Superior temporal gyrus (tissue), 1 donor: ENCODE results near the gene CPT1A.
A peak's percentile ranks its signal among the peaks of the same experiment; 100 is the strongest.

Experiments
- DNase-seq: peaks from one replicate; pipeline ENCODE4 v3.0.0-alpha.2; 2016; ENCODE audit errors: extremely low spot score

The CPT1A gene

DNA sequence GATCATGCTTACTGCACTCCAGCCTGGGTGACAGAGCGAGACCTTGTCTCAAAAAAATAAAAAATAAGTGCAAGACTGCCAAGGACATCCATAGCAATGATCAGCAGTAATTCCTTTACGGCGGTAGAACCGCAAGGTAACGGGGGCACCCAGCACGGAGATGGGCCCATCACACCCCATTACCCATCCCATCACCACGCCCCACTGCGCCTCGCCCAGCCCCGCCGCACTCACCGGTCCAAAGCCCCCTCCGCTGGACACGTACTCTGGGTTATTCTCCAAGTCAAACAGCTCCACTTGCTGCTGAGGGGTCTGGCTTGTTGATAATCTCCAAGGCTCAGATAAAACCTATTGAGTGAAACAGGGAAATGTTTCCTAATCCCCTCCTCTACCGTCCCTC is 81.7 kb downstream of the CPT1A start:
- no peak for DNase-seq

DNA sequence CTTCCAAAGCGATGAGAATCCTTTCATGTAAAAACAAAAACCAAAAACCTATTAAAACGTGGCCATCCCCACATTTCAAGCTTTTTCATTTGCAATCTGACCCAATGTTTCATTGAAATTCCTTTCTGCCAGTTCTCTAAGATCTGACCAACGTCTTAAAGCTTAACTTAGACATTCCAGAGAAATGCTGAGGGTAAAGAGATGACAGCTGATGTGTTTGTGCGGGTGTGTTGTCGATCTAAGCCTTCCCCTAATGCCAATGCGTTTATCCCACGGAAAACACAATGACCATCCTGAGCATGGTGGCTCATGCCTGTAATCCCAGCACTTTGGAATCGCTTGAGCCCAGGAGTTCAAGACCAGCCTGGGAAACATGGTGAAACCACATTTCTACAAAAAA is 84.0 kb downstream of the CPT1A start:
- no peak for DNase-seq

DNA sequence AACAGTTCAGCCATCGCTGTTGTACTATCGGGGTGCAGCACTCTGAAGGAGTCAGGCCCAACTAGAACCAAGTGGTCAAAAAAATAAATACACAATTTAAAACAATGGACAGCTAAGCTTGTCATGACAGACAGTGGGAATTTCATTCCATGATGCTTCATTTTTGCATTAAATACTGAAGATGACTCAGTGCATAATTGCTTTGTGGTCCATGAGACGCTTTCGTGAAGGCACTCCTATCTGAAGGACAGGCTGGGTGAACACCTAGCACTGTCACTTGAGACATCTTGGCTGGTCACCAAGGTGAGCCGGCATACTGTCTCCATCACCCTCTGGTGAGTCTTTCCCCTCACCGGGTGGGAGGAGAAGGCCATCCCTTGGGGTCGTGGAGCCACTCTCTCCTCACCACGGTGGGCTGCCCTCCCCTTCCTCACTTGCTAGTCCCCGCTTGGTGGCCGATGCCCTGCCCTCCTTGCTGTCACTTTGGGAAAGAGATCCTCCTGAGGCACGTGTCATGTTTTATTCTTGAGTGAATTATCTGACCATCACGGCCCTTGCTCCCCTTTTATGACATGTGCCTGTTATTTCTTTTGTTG is 85.4 kb downstream of the CPT1A start:
- no peak for DNase-seq

DNA sequence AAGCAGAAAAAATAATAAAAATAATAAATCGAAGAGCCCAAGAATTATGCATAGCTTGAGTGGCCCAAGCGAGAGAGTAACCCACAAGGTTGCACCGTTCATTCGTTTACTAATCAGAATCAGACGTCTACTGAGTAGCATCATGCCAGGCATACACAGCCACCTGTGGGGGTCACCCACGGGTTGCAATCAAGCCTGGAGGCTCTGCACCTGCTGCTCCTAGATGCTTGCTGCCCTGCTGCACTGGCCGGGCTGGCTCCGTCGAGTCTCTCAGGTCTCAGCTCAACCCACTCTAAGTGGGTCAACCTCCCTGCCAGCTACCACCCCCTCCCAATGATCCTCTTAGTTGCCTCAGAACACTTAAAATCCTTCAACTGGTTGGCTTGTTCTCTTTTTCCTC is 88.4 kb downstream of the CPT1A start:
- DNase-seq = no peak

DNA sequence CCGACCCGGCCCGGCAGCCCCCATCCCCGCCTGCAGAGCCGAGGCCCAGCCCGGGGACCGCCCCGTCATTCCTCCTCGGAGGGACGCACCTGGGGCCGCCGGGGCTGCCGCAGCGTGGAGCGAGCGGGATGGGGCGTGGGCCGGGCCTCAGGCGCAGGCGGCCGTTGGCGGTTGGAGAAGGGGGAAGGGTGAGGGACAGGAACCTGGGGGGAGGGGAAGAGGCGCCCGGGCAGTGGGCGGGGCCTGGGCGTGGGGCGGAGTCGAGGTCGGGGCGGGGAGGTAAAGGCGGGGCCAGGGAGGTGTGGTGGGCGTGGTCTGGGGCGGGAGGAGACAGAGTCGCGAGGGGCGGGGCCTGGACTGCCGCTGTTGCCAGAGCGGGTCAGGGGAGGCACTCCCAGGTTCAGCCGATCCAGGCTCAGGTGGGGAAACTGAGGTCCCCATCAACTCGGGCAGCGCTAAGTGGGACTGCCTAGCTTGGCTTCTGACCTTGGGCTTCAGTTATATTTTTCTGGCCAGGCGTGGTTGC is 90.3 kb downstream of the CPT1A start, which contains the start of gene TESMIN:
TSS of gene TESMIN (minus strand) at position 190 of the 526 bp plus-strand sequence. CDS start 860 bp downstream, outside the sequence.
- DNase-seq = no peak

DNA sequence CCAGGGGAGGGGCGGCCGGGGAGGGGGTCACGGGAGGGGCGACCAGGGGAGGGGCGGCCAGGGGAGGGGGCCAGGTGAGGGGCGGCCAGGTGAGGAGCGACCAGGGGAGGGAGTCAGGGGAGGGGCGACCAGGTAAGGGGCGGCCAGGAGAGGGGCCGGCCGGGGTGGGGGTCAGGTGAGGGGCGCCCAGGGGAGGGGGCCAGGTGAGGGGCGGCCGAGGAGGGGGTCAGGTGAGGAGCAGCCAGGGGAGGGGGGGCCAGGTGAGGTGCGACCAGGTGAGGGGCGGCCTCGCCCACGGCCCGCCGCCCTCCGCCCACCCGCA is 90.8 kb downstream of the CPT1A start:
- DNase-seq = no peak

DNA sequence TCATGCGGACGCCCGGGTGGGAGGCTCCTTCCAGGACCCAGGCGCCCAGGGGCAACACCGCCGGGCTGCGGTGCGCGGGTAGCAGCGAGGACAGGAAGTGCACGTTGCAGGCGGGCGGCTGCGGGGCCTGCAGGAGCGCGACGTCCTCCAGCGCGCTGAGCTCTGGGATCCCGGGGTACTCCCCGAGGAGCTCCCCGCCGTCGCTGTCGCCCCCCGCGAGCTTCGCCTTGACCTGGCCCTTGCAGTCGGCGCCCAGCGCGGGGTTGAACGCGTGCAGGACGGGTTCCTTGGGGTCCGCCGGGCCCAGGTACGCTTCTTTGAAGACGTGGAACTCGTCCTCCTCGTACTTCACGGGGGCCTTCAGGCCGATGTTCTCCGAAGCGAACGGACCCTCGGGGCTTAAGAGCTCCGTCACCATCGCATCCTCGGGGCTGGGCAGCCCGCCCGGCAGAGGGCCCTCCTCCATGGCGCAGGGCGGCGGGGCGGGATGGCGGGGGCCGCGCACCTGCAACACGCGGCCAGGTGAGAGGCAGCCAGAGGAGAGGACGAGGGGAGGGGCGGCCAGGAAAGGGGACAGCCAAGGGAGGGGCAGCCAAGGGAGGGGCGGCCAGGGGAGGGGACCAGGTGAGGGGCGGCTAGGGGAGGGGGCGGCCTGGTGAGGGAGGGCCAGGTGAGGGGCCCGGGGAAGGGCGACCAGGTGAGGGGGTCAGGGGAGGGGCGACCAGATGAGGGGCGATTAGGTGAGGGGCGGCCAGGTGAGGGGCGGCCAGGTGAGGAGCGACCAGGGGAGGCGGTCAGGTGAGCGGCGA is 91.3 kb downstream of the CPT1A start:
- no peak for DNase-seq

- no peak for DNase-seq
These were observed 92.2 kb downstream of the CPT1A start for GRCh38 chr11:68749229-68750123.

GRCh38 chr11:68748061-68748460 is 93.7 kb downstream of the CPT1A start:
- no peak for DNase-seq

- DNase-seq = no peak
These were observed 98.2 kb downstream of the CPT1A start for GRCh38 chr11:68743539-68743938.

- DNase-seq = no peak
These were observed 100.3 kb downstream of the CPT1A start for GRCh38 chr11:68741463-68741862.

- DNase-seq = no peak
These were observed 106.1 kb downstream of the CPT1A start for GRCh38 chr11:68735646-68736045.

GRCh38 chr11:68735125-68735524 is 106.6 kb downstream of the CPT1A start:
- no peak for DNase-seq

GRCh38 chr11:68734111-68734510 is 107.6 kb downstream of the CPT1A start:
- no peak for DNase-seq

DNA sequence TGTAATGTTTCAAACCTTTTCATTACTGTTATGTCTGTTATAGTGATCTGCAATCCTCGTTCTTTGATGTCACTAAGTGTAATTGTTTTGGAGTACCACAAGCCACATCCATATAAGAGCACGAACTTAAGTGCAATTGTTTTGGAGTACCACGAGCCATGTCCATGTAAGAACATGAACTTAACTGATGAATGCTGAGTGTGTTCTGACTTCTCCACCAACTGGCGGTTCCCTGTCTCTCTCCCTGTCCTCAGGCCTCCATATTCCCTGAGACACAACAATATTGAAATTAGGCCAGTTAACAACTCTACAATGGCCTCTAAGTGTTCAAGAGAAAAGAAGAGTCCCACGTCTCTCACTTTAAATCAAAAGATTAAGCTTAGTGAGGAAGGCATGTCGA is 113.9 kb downstream of the CPT1A start:
- DNase-seq = peak; percentile 20

DNA sequence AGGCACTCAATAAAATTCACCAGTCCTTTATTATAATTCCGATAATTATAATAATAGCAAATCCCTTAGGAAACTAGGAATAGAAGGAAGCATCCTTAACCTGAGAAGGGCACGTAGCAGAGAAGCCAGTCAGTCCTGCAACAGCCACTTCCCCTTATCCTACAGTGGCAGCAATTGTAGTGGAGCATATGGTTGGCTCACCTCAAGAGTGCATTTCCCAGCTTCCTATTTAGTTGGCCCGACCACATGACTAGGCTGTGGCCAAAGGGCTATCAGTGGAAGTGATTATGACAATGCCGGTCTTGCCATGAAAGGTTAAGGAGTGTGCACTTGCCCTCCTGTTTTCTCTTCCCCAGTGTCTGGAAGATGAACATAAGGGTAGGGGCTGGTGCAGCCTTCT is 117.4 kb downstream of the CPT1A start:
- no peak for DNase-seq

GRCh38 chr11:68722143-68722542 is 119.6 kb downstream of the CPT1A start:
- no peak for DNase-seq

- no peak for DNase-seq
These were observed 120.6 kb downstream of the CPT1A start for GRCh38 chr11:68721075-68721474.

GRCh38 chr11:68715456-68716122 is 126.1 kb downstream of the CPT1A start:
- DNase-seq = no peak

DNA sequence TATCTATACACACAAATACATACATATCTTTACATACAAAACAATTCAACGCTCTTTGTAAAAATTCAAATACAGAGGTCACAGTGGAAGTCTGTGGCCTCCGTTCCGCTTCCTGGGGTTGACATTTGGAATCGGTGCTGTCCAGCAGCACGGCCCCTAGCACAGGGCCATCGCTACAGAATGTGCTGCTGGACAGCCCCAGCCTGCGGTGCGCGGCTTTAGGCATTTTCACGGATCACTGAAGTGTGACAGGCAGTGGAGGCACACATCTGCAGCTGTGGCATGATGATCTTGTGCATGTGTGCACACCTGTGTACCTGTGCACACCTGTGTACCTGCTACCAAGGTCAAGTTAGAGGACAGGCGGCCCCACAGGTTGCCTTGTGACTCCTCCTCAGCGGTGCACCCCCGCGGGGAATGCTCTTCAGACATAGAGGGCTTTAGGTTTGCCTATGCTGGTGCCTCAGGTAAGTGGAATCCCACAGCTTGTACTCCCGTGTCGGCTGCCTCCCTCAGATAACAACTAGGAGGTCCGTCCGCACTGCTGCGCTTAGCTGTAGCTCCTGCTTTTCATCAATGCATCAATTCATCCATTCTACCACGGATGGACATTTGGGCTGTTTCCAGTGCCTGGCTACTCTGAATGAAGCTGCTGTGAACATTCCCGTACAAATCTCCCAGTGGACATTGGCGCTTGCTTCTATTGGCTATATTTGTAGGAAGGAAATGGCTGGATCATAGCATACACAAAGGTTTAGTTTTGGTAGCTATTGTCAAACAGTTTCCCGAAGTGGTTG is 127.5 kb downstream of the CPT1A start:
- peak; percentile 34 for DNase-seq

GRCh38 chr11:68711114-68711513 is 130.6 kb downstream of the CPT1A start:
- no peak for DNase-seq
